HuH-7.5 (cell line): Measurements from ENCODE around the gene ZNF610.
A peak's percentile ranks its signal among the peaks of the same experiment; 100 is the strongest.
"Not testable (repeated sequence)": the region's sequence is repeated elsewhere in the genome, so short reads cannot be mapped to it uniquely, and the experiment has no call there.

ENCODE experiments used
- DNase-seq: peaks from one replicate; pipeline ENCODE4 v3.0.0; 2011; ENCODE audit warnings: low spot score

ZNF610 gene

DNA sequence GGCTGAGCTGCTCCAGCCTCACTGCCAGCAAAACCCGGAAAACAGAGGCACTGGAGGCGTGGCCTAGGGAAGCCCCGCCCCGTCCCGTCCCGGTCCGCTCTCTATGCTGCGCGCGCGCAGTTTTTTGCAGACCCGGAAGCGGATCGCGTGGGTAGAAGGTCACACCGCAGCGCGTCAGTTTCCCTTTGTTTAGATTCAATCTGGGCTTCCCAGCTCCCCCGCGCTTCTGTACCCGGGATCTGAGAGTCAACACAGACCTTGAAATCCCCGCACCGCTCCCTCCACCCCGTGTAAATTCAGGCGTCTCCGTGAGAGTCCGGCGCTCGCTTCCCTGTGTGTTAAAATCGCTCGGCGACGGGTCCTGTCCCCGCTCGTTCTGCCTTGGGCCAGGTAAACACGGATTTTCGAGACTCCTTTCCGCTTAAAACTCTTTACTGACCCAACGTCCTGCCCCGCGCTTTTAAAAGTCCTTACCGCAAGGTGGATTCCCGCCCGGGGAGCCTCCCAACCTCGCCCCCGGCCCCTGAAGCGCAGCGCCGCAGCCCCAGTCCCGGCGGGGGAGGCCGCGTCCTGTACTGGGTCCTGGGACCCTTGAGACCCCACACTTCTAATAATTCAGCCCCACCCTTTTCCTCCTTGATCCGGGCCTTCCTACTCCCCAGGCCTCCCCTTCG lies at the start of gene ZNF610:
Gene ZNF610 (plus strand): TSS at position 127 of the 674 bp plus-strand sequence. CDS start 12,930 bp downstream, outside the sequence.
- DNase-seq = peak; percentile 64

DNA sequence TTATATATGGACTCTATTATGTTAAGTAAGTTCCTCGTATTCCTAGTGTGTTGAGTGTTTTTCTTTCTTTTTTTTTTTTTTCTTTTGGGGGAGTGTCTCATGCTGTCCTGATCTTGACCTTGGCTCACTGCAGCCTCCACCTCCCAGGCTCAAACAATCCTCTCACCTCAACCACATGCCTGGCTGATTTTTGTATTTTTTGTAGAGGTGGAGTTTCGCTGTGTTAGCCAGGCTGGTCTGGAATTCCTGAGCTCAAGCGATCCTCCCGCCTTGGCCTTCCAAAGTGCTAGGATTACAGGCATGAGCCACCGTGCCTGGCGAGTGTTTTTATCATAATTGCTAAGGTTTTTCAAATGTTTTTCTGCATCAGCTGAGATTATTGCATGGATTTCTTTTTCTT lies 49.8 kb upstream of the ZNF610 start:
- DNase-seq = no peak

DNA sequence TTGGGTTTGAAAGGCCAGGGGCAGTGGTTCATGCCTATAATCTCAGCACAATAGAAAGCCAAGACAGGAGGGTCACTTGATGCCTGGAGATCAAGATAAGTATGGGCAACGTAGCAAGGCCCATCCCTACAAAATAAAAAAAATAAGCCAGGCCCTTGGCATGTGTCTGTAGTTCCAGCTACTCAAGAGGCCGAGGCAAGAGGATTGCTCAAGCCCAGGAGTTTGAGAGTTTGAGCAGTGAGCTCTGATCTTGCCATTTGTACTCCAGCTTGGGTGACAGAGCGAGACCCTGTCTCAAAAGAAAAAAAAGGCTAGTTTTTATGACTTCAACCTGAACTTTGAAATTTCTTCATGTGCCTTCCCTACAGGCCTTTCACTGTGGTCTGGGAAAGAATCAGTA lies 44.3 kb upstream of the ZNF610 start:
- DNase-seq = no peak

DNA sequence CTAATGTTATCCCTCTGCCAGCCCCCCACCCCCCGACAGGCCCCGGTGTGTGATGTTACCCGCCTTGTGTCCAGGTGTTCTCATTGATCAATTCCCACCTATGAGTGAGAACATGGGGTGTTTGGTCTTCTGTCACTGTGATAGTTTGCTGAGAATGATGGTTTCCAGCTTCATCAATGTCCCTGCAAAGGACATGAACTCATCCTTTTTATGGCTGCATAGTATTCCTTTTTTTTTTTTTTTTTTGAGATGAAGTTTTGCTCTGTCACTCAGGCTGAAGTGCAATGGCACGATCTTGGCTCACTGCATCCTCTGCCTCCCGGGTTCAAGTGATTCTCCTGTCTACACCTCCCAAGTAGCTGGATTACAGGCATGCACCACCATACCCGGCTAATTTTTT lies 43.1 kb upstream of the ZNF610 start:
- DNase-seq = not testable (repeated sequence)

DNA sequence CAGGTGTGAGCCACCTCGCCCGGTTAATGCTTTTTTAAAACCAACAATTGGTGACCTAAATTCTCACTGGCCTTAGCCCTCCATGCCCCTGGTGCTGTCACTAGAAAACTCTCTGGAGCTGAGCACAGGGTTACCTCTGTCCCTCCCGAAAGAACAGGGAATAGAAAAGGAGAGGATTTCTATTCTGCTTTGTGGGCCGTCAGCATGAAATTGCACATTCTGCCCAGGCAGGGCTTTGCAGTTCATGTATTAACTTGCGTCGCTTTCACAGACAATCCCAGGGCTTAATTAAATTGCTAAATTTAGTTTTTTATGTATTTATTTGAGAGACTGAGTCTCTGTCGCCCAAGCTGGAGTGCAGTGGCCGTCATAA lies 39.7 kb upstream of the ZNF610 start:
- no peak for DNase-seq

DNA sequence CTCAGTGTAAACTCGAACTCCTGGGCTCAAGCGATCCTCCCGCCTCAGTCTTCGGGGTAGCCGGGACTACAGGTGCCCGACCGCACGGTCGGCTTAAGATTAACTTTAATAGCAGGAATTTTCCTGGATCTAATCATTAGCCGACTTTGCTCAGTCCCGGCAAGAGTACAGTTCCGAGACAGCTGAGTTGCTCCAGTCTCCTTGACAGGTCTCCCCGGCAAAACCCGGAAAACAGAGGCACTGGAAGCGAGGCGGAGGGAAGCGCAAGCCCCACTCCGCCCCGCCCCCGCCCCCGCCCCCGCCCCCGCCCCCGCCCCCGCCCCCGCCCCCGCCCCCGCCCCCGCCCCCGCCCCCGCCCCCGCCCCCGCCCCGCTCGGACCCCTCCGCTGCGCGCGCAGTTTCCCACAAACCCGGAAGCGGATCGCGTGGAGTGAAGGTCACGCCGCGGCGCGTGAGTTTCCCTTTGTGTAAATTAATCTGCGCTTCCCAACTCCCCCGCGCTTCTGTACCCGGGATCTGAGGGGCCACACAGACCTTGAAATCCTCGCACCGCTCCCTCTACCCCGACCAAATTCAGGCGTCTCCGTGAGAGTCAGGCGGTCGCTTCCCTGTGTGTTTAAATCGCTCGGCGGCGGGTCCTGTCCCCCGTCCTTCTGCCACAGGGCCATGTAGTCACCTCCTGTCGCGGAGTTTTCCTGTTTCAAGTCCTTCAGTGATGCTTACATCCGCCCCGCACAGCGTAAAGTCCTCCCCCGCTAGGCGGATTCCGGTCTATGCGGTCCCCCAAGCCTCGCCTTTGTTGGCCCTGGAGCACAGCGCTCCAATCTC lies 39.1 kb upstream of the ZNF610 start, which contains the start of gene ZNF480:
Gene ZNF480 (plus strand): TSS at position 397 of the 828 bp plus-strand sequence. CDS start 3,244 bp downstream, outside the sequence.
- peak; percentile 60 for DNase-seq

DNA sequence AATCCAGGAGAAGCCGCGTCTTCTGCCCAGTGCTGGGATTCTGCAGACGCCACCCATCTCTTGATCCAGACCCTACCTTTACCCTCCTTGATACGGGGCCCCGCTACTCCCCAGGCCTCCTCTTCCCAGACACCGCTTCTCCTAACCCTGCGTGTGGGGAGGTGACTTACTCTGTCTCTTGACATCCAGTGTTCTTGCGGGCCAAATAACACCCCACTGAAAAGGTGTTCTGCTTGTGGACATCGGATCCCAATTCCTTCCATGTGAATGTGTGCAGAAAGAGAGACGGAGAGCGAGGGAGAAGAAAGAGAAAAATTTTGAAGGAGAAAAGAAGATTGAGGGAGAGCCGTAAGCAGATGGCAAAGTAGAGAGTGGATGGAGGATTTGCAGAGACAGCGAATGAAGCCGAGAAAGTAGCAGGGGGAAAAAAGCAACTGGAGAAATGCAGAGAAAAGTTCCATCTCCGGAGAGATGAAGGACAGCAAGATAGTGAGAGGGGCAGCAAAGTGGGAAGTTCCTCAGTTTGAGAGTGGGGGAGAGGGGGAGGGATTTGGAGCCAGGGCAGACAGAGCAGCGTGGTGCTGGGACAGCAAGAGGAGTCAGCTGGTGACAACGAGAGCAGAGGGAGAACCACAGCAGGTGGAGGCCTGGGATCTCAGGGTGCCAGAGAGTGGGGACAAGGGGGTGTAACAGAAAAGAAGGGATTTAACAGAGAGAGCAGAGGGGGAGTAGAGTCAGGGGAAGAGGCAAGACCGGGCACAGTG lies 38.3 kb upstream of the ZNF610 start:
- DNase-seq = no peak

DNA sequence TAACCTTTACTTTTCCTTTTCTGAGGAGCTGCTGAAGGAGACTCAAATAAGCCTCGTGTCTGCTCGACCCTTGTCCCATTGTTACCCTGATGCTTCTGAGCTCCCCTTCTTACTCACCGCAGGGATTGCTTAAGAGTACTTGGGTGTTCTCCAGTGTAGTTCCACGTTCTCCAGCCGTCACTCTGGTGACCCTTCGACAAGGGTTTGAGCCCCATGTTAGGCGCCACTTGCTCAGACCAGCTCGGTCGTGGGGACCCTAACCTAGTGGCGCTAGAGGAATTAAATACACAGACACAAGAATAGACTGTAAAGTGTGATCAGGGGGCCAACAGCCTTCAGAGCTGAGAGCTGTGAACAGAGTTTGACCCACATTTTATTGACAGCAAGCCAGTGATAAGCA lies 28.8 kb upstream of the ZNF610 start:
- DNase-seq = no peak

DNA sequence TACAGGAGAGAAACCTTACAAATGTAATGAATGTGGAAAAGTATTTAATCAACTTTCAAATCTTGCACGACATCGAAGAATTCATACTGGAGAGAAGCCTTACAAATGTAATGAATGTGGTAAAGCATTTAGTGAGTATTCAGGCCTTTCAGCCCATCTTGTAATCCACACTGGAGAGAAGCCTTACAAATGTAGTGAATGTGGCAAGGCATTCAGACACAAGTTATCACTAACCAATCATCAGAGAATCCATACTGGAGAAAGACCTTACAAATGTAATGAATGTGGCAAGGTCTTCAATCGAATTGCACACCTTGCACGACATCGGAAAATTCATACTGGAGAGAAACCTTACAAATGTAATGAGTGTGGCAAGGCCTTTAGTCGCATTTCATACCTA lies 13.6 kb upstream of the ZNF610 start:
- DNase-seq = no peak

DNA sequence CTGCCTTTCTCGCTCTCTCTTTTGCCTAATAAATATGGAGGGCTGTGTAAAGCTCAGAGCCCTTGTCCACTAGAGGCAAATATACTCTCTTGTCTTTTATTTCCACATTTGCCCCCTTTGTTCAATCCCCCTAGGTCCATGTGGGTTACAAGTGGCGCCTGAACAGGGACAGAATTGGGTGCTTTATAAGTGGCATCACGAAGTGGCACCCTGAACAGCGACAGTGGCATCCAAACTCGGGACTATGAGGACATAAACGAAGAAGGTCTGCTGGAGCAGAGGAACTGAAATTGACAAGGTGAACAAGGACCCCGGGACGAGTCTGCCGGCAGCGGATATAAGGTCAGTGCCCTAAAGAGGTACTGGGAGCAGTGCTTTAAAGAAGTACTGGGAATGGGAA lies 4.3 kb upstream of the ZNF610 start:
- DNase-seq = no peak

DNA sequence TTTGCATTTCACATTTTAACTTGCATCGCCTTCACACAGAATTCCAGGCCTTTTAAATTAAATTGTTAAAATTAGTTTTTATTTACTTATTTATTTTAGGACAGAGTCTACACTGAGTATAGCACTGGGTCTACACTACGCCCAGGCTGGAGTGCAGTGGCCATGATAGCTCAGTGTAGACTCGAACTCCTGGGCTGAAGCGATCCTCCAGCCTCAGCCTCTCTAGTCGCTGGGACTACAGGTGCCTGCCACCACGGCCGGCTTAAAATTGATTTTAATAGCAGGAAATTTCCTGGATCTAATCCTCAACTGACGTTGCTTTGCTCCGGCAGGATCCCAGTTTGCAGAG lies 301 bp upstream of the ZNF610 start:
- DNase-seq = no peak

DNA sequence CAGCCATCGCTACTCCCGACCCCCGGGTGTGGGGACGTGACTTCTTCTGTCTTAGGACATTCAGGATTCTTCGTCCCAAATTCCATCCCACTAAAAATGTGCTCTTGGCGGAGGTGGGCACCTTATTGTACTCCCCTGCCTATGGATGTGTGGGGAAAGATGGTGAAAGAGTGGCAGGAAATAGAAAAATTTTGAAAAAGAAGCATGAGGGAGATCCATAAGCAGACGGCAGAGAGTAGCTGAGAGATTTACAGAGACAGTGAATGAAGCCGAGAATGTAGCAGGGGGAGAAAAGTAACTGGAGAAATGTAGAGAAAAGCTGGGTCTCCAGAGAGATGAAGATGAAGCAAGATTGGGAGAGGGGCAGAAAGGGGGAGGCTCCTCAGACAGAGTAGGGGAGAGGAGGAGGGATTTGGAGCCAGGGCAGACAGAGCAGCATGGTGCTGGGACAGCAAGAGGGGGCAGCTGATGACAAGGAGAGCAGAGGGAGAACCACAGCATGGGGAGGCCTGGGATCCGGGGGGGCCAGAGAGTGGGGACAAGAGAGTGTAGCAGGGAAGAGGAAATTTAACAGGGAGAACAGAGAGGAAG lies 843 bp downstream of the ZNF610 start:
- DNase-seq = no peak

DNA sequence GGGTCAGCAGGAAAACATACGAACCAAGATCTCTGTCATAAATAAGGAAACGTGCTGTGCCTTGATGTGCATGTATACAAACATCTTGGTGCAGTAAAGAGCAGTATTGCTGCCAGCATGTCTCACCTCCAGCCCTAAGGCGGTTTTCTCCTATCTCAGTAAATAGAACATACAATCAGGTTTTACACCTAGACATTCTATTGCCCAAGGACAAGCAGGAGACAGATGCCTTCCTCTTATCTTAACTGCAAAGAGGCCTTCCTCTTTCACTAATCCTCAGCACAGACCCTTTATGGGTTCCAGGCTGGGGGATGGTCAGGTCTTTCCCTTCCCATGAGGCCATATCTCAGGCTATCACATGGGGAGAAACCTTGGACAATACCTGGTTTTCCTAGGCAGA lies 3.0 kb downstream of the ZNF610 start:
- not testable (repeated sequence) for DNase-seq

DNA sequence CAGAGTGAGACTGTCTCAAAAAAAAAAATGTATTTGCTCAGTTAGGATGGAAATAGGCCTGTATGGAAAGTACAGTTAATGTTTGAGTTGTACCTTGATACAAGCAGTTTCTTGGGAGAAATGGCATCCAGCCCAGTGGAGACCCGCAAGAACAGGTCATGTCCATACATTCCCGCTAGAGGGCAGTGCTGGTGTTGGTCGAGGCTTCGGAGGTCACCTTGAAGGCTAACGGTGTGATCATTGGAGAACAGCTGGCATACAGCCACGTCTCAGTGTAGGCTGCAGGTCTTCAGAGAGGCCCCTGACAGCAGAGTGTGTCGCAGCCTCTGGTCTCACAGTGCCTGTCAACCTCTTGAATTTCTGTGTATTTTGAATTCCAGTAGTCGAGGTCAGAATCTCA lies 7.5 kb downstream of the ZNF610 start:
- no peak for DNase-seq

DNA sequence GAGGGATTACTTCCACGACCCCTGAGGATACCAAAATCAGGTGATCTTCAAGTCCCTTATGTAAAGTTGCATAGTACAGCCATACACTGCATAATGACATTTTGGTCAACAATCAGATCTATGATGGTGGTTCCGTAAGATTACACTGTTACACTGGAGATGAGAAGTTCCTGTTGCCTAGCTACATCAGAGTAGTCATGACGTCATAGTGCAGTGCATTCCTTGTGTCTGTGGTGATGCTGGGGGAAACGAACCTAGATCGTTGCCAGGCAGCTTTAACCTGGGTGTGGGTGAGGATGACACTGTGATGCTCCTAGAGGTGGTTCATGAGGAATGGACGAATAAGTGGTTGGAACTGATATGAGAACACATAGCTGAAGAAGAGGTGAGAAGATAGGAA lies 9.1 kb downstream of the ZNF610 start:
- DNase-seq = no peak

DNA sequence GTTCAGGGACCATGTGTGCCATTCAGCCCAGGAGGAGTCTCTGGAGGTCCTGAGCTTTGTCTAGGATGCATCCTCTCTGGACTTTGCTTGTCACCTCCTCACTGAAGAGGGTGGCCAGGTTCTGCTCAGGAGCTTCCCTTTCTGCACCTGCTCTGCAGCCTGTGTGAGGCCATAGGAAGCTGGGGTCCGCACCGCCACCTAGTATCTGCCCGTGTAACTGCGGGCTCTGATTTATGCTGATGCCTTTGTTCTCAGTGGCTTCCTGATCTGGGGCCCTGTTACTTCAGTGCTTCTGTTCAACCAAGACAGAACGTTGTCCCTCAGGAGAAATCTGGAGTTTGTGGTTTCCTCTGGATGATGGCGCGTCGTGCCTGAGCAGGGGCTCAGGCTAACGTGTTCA lies 15.5 kb downstream of the ZNF610 start:
- DNase-seq = no peak

DNA sequence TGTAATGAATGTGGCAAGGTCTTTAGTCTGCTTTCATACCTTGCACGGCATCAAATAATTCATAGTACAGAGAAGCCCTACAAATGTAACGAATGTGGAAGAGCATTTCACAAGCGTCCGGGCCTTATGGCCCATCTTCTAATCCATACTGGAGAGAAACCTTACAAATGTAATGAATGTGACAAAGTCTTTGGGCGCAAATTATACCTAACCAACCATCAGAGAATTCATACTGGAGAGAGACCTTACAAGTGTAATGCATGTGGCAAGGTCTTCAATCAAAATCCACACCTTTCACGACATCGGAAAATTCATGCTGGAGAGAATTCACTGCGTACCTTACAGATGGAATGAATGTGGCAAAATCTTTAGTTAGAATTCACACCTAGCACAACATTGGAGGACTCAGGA lies 30.4 kb downstream of the ZNF610 start:
- DNase-seq = no peak

DNA sequence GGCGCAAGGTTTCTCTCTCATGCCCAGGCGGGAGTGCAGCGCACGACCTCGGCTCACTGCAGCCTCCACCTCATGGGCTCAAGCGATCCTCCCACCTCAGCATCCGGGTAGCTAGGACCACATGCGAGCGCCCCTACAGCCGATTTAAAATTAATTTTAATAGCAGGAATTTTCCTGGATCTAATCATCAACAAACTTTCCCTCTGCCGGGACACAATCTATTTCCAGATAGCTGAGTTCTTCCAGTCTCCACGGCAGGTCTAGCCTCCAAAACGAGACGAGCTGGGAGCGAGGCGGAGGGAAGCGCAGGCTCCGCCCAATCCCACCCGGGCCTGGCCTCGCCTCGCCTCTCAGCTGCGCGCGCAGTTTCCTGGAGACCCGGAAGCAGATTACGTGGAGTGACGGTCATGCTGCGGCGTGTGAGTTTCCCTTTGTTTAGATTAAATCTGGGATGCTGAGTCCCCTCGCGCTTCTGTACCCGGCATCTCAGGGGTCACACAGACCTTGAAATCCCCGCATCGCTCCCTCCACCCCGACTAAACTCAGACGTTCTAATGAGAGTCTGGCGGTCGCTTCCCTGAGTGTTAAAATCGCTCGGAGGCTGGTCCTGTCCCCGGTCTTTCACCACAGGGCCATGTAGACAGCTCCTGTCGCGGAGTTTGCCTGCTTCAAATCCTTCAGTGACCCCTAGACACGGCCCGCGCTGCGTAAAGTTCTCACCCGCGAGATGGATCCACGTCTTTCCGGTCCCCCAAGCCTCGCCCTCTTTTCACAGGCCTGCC lies 33.7 kb downstream of the ZNF610 start, which contains the start of gene ZNF880:
Gene ZNF880 (plus strand): TSS at position 365 of the 782 bp plus-strand sequence. CDS start 43 bp downstream, at position 408.
- DNase-seq = peak; percentile 73

DNA sequence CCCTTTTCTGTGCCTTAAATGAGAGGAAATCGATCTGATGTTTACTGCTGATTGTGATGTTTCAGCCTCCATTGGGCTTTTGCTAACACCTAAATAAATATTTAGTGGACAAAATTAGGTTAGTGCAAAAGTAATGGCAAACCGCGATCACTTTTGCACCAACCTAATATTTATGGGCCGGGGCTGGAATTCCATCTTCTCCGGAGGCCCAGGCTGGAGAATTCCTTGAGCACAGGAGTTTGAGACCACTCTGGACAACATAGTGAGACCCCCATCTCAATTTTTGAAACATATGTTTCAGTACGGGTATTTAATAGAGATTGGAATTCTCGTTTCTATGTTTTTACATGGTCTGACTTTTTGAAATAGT lies 34.3 kb downstream of the ZNF610 start:
- no peak for DNase-seq

DNA sequence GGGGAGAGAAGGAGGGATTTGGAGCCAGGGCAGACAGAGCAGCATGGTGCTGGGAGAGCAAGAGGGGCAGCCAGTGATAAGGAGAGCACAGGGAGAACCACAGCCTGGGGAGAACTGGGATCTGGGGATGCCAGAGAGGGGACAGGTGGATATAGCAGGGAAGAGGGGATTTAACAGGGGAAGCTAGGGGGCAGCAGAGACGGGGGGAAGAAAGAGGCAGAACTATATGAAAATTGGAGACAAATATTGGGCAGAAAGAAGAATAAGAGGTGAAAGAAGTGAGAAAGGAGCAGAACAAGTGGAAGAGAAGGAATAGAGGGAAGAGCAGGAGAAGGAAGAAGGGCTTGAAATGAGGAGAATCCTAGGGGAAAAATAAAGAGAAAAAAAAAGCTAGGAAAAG lies 55.1 kb downstream of the ZNF610 start:
- no peak for DNase-seq

DNA sequence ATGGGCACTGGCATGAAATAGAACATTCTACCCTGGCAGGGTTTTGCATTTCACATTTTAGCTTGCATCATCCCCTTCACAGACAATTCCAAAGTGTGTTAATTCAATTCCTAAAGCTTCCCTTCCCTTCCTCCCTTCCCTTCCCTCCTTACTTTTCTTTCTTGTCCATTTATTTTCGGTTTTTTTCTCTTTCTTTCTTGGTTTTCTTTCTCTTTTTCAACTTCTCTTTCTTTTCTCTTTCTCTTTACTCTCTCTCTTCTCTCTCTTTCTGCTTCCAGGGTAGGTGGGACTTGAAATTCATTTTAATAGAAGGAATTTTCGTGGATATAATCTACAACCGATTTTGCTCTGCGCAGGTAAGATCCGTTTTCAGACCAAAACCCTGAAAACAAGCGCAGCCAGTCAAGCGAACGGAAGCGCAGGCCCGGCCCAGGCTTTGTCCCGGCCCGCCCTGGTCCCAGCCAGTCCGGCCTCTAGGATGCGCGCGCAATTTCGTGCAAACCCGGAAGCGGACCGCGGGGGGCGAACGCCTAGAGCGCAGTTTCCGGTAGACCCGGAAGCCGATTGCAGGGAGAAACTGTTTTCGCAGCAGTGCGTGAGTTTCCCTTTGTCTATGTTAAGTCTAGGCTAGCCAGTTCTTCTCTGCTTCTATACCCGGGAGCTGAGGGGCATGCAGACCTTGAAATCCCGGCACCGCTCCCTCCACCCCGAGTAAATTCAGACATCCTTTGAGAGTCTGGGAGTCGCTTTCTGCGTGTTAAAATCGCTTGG lies 61.5 kb downstream of the ZNF610 start, which contains the start of gene ZNF528:
Gene ZNF528 (plus strand): TSS at position 540 of the 771 bp plus-strand sequence. CDS start 4,165 bp downstream, outside the sequence.
- peak; percentile 79 for DNase-seq
